ENCODE data around the gene SMAD7. TPM values are rescaled to one million over a fixed set of nuclear protein-coding genes. Genes with fewer than 3 reads are reported as not detected.

SMAD7 gene
- total and polyA plus RNA-seq, 9 donors = 10.7 to 36.5 (median 13.7) TPM

GRCh38 chr18:48942086-48942485, 8.7 kb downstream of the SMAD7 start:
- WGBS, 3 donors = 75 to 80% (median 79%) methylated on average over 8 of the region's 8 CpGs
- no peak for DNase-seq
- Histone ChIP-seq H3K9me3 (no peaks in the 10 kb centered on the region), H3K27me3 (no peaks in the 10 kb centered on the region), H3K36me3 (no peaks in the 10 kb centered on the region), H3K27ac (peak overlapping the region in 1 of 2 donors; percentile 67), H3K4me3 (no peak overlapping the region), H3K4me1 (ENCODE audit: insufficient read depth) (peaks cover 51% of the 10 kb centered on the region)
- intact Hi-C loops (cut with DNase I) = loop anchor here in 2 of 4 donors (10.0 kb wide), 2 partner anchors 157 to 543 kb away; partner anchors contain the start of gene C18orf32 (in 1 of the 2)
- TF ChIP-seq POLR2A (IDR thresholded peaks at IDR 0.05) = no peak
- no peak for TF ChIP-seq CTCF (IDR thresholded peaks at IDR 0.05)
- no peak for TF ChIP-seq EP300 (IDR thresholded peaks at IDR 0.05)

GRCh38 chr18:48941672-48942071, 9.1 kb downstream of the SMAD7 start:
- Histone ChIP-seq H3K9me3 (no peaks in the 10 kb centered on the region), H3K4me3 (no peak overlapping the region), H3K27me3 (no peaks in the 10 kb centered on the region), H3K27ac (peak overlapping the region in 1 of 2 donors; percentile 67), H3K36me3 (no peaks in the 10 kb centered on the region), H3K4me1 (ENCODE audit: insufficient read depth) (peaks cover 51% of the 10 kb centered on the region)
- TF ChIP-seq EP300 (IDR thresholded peaks at IDR 0.05) = no peak
- TF ChIP-seq CTCF (IDR thresholded peaks at IDR 0.05) = no peak
- no peak for TF ChIP-seq POLR2A (IDR thresholded peaks at IDR 0.05)
- 60 to 61% (median 60%) methylated on average over 7 of the region's 7 CpGs for whole genome bisulfite sequencing, 3 donors
- DNase-seq = no peak
- intact Hi-C loops (cut with DNase I) = loop anchor here in 2 of 4 donors (10.0 kb wide), 2 partner anchors 157 to 543 kb away; partner anchors contain the start of gene C18orf32 (in 1 of the 2)

- 21 to 39% (median 27%) methylated on average over 14 of the region's 14 CpGs for WGBS, 3 donors
- Histone ChIP-seq H3K9me3 (no peaks in the 10 kb centered on the region), H3K36me3 (no peaks in the 10 kb centered on the region), H3K27ac (peak overlapping the region; percentile 44 to 67), H3K4me1 (ENCODE audit: insufficient read depth) (peaks cover 49% of the 10 kb centered on the region), H3K27me3 (no peaks in the 10 kb centered on the region), H3K4me3 (no peak overlapping the region)
- peak in 1 of 5 donors; percentile 27 for DNase-seq
- TF ChIP-seq EP300 (IDR thresholded peaks at IDR 0.05) (no peak), CTCF (IDR thresholded peaks at IDR 0.05) (no peak), POLR2A (IDR thresholded peaks at IDR 0.05) (no peak)
- intact Hi-C loops (cut with DNase I) = loop anchor here in 2 of 4 donors (10.0 kb wide), 2 partner anchors 156 to 544 kb away; partner anchors contain the start of gene C18orf32 (in 1 of the 2)
Measured at GRCh38 chr18:48940854-48941611, 9.7 kb downstream of the SMAD7 start.

- peak in 4 of 5 donors; percentile 54 to 69 (median 60) for DNase-seq
- H3K27me3 ChIP-seq = no peaks in the 10 kb centered on the region
- peak overlapping the region; percentile 44 to 67 for H3K27ac ChIP-seq
- intact Hi-C loops (cut with DNase I) = loop anchor here in 3 of 4 donors (10.0 kb wide), 3 partner anchors 155 to 545 kb away; partner anchors contain the start of gene C18orf32 (in 1 of the 3)
- H3K9me3 ChIP-seq = no peaks in the 10 kb centered on the region
- whole genome bisulfite sequencing, 3 donors = 1 to 4% (median 2%) methylated on average over 13 to 16 of the region's 16 CpGs
- no peaks in the 10 kb centered on the region for H3K36me3 ChIP-seq
- TF ChIP-seq CTCF (IDR thresholded peaks at IDR 0.05) (no peak), POLR2A (IDR thresholded peaks at IDR 0.05) (no peak), EP300 (IDR thresholded peaks at IDR 0.05) (no peak)
- H3K4me3 ChIP-seq = peak overlapping the region; percentile 15
- H3K4me1 ChIP-seq (ENCODE audit: insufficient read depth) = peaks cover 38% of the 10 kb centered on the region
Measured at GRCh38 chr18:48939205-48940097, 11.3 kb downstream of the SMAD7 start.

All from ovary (tissue), 9 donors.